ENCODE measurements around the gene HRH1.

GRCh38 chr3:11214451-11214978, 60.2 kb downstream of the HRH1 start:
- no peak for TF ChIP-seq EZH2 (IDR thresholded peaks at IDR 0.05; ENCODE audit: borderline replicate concordance, low read length)
- TF ChIP-seq CTCF (conservative IDR thresholded peaks at IDR 0.05 in 1 of 2, IDR thresholded peaks at IDR 0.05 in 1 of 2; ENCODE audit: extremely low read depth in 1 of 2, insufficient read depth in 1 of 2, low read depth in 1 of 2, low read length in 2 of 2), result no peak
